Left ventricle myocardium inferior (tissue), 1 donor: ENCODE measurements around the gene PDE6B. TPM values are rescaled to one million over a fixed set of nuclear protein-coding genes. Genes with fewer than 3 reads are reported as not detected.

Experiments used
- DNase-seq: peaks from one replicate; pipeline ENCODE4 v3.0.0-alpha.2; 2020
- H3K27ac ChIP-seq: fragments of 200-600 bp; replicated peaks from 2 replicates; pipeline ENCODE4 v1.8.0; 2021
- H3K27me3 ChIP-seq: fragments of 200-600 bp; 2 replicates; pipeline ENCODE4 v1.8.0; 2021; ENCODE audit warnings: low read depth
- H3K36me3 ChIP-seq: fragments of 200-600 bp; 2 replicates; pipeline ENCODE4 v1.8.0; 2021
- H3K4me1 ChIP-seq: fragments of 200-600 bp; 2 replicates; pipeline ENCODE4 v1.8.0; 2021
- H3K4me3 ChIP-seq: fragments of 200-600 bp; 2 replicates; pipeline ENCODE4 v1.8.0; 2021; ENCODE audit warnings: mild to moderate bottlenecking, moderate library complexity
- H3K9me3 ChIP-seq: fragments of 200-600 bp; replicated peaks from 2 replicates; pipeline ENCODE4 v1.8.0; 2021
- intact Hi-C: fragments of 100-400 bp; cut with micrococcal nuclease; formaldehyde crosslinking; loops from one replicate; pipeline ENCODE4 v1.11.0; 2022
- total RNA-seq: library from RNA; stranded (reverse); fragmentation: NEBNext Ultra II Directional; extraction: Animal tissue kit (Norgen Biotek cat#: 25700); gene quantifications from one replicate; pipeline ENCODE4 v1.2.1, GENCODE V29; 2021
- TF ChIP-seq, protein P1 (sequence below): fragments of 200-600 bp; IDR thresholded peaks from 2 replicates; pipeline ENCODE4 v1.8.0; 2021; ENCODE audit warnings: antibody characterized with exemption, mild to moderate bottlenecking, borderline replicate concordance
- donor health status: DM: no; HTN: yes; CAD: no; lungs with severe emphysema.

PDE6B gene
- total RNA-seq, 1 donor from 2014 or later, result 2.7 TPM

DNA sequence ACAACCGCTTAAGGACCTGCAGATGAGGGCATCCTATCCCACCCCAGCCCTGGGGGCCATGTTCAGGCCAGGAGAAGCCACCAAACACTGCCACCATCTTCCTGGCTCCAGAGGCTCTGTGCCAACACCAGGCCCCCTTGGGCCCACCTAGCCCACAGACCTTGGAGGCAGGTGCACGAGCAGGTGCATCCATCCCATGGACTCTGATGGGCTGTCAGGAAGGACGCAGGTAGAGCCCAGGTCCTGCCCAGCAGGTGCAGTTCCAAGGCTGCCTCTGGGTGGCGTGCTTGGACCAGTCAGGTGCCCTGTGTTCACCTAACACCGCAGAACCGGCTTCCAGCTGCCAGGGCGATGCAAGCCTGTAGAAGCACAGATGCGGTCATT, 22.8 kb upstream of the PDE6B start:
- no peaks in the 10 kb centered on the region for H3K36me3 ChIP-seq
- H3K27me3 ChIP-seq, result peaks cover 91% of the 10 kb centered on the region
- no peak for DNase-seq
- no peaks in the 10 kb centered on the region for H3K4me1 ChIP-seq
- TF ChIP-seq, protein P1, sequence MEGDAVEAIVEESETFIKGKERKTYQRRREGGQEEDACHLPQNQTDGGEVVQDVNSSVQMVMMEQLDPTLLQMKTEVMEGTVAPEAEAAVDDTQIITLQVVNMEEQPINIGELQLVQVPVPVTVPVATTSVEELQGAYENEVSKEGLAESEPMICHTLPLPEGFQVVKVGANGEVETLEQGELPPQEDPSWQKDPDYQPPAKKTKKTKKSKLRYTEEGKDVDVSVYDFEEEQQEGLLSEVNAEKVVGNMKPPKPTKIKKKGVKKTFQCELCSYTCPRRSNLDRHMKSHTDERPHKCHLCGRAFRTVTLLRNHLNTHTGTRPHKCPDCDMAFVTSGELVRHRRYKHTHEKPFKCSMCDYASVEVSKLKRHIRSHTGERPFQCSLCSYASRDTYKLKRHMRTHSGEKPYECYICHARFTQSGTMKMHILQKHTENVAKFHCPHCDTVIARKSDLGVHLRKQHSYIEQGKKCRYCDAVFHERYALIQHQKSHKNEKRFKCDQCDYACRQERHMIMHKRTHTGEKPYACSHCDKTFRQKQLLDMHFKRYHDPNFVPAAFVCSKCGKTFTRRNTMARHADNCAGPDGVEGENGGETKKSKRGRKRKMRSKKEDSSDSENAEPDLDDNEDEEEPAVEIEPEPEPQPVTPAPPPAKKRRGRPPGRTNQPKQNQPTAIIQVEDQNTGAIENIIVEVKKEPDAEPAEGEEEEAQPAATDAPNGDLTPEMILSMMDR, result peak; percentile 29
- H3K27ac ChIP-seq, result no peak overlapping the region
- intact Hi-C loops, result no loop called here
- no peaks in the 10 kb centered on the region for H3K9me3 ChIP-seq
- no peak overlapping the region for H3K4me3 ChIP-seq

DNA sequence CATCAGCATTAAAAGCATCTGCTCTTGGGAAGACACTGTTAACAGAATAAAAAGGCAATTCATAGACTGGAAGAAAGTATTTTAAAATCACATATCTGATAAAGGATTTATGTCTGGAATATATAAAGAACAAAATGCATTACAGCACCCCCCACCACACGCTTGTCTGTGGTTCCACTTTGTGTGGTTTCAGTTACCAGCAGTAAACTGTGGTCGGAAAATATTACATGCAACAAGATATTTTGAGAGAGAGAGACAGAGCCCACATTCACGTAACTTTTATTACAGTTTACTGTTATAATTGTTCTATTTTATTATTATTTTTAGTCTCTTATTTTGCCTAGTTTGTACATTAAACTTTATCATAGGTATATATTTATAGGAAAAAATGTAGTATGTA, 21.2 kb upstream of the PDE6B start:
- peaks cover 2% of the 10 kb centered on the region for H3K9me3 ChIP-seq
- DNase-seq, result no peak
- no peak overlapping the region for H3K4me3 ChIP-seq
- H3K4me1 ChIP-seq, result no peaks in the 10 kb centered on the region
- H3K27me3 ChIP-seq, result peaks cover 87% of the 10 kb centered on the region
- no peaks in the 10 kb centered on the region for H3K36me3 ChIP-seq
- intact Hi-C loops, result no loop called here
- H3K27ac ChIP-seq, result no peak overlapping the region
- TF ChIP-seq, protein P1, result no peak

DNA sequence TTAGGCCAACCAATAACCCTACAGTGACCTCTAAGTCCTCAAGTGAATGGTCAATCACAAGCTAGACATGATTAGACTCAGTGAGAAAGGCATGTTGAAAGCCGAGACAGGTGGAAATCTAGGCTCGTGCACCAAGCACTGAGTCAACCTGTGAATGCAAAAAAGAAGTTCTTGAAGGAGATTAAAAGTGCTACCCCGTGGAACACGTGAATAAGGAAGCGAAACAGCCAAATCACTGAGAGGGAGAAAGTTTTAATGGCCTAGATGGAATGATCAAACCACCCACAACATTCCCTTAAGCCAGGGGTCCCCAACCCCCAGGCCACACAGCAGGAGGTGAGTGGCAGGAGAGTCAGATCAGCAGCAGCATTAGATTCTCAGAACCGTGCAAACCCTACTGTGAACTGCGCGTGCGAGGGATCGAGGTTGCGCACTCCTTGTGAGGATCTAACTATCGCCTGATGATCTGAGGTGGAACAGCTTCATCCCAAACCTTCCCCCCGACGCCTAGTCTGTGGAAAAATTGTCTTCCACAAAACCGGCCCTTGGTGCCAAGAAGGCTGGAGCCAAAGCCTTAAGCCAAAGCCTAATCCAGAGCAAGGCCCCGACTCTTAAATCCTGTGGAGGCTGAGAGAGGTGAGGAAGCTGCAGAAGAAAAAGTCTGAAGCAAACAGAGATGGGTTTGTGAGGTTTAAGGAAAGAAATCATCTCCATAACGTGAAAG, 19.5 kb upstream of the PDE6B start:
- Histone ChIP-seq H3K4me3 (no peak overlapping the region), H3K36me3 (no peaks in the 10 kb centered on the region), H3K27ac (no peak overlapping the region), H3K27me3 (peaks cover 87% of the 10 kb centered on the region), H3K9me3 (peaks cover 11% of the 10 kb centered on the region), H3K4me1 (no peaks in the 10 kb centered on the region)
- TF ChIP-seq, protein P1, result no peak
- DNase-seq, result no peak
- intact Hi-C loops, result no loop called here

DNA sequence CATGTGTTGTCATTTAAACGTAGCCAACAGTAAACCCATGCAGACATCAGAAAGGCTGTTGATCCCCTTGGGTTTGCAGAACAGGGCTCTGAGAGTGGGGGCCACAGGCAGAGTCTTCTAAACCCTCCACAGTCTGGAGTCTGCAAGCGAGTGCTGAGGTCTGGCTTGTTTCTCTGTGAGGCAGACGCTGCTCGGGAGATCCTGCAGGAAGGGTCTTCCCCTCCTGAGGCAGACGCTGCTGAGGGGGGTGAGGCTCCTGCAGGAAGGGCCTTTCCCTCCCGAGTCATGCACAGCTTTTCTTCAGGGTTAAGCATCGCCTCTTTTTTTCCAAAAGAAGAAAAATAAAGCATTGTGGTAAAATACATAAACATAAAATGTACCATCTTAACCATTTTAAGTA, 17.1 kb upstream of the PDE6B start:
- no peak for DNase-seq
- peaks cover 11% of the 10 kb centered on the region for H3K9me3 ChIP-seq
- no peaks in the 10 kb centered on the region for H3K4me1 ChIP-seq
- TF ChIP-seq, protein P1, result no peak
- H3K27me3 ChIP-seq, result peaks cover 85% of the 10 kb centered on the region
- H3K27ac ChIP-seq, result no peak overlapping the region
- no peak overlapping the region for H3K4me3 ChIP-seq
- H3K36me3 ChIP-seq, result no peaks in the 10 kb centered on the region
- intact Hi-C loops, result no loop called here

DNA sequence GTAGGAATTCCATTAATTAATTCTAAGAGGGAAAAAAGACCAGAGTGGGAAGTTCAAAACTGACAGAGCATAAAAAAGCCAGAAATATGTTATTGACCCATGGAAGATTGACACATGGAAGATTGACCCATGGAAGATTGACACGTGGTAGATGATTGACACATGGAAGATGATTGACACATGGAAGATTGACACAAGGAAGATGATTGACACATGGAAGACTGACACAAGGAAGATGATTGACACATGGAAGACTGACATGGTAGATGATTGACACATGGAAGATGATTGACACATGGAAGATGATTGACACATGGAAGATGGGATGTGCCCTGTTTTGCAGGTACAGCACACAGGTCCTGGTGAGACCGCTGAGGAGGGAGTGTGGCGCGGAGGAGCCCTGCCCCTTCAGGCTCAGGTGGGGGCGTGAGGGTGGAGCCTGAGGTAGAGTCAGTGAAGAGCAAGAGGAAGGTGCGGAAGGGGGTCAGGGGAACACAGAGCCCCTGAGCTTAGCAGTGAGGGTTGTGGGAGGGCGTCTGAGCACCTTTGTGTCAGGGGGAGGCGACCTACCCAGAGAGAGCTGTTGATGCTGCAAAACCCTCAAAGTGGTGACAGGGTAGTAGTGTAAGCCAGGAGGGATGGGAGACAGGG, 15.8 kb upstream of the PDE6B start:
- Histone ChIP-seq H3K27ac (no peak overlapping the region), H3K27me3 (peaks cover 78% of the 10 kb centered on the region), H3K4me1 (no peaks in the 10 kb centered on the region), H3K36me3 (no peaks in the 10 kb centered on the region), H3K9me3 (peaks cover 11% of the 10 kb centered on the region), H3K4me3 (no peak overlapping the region)
- DNase-seq, result no peak
- intact Hi-C loops, result no loop called here
- TF ChIP-seq, protein P1, result no peak
